Measurements from ENCODE around the gene TXNRD2.
A peak's percentile ranks its signal among the peaks of the same experiment; 100 is the strongest.
"Not testable (repeated sequence)": the region's sequence is repeated elsewhere in the genome, so short reads cannot be mapped to it uniquely, and the experiment has no call there.

The TXNRD2 gene

DNA sequence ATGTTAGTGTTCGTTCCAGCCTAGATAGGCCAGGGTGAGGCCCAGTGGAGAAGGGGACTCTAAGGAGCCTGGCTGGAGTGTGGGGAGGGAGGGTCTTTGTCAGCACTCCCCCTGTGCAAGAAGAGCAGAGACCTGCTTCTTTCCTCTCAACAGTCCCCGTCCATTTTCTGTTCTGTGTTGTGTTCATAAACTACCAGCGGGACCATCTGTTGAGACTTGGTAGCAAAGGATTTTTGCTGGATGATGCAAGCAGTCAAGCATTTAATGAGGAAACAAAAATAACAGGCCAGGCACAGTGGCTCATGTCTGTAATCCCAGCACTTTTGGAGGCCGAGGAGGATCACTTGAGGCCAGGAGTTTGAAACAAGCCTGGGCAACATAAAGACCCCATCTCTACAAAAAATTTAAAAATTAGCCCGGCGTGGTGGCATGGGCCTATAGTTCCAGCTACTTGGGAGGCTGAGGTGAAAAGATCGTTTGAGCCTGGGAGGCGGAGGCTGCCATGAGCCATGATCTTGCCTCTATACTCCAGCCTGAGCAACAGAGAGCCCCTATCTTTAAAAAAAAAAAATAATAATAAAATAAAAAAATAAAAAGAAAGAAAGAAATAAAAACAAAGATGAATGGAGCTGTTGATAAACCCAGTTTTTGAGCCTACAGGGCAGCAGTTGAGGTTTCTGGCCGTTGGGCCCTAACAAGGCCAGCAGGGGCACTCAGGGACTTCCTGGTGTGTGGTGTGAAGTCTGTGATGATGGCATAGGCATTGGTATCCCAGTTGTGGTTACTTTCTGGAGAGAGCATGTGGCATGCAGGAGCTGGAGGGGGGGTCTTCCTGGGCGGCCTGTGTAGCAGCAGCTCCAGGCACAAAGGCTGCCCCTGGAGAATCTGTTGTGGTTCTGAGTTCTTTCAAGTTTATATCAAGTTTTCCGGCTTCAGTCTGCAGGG is 1.7 kb upstream of the TXNRD2 start:
- 69 to 72% methylated on average over 11 of the region's 11 CpGs for WGBS, 2 experiments
- Histone ChIP-seq H3K4me3 (ENCODE audit: insufficient read depth, low read depth, low read length) (peak overlapping the region; percentile 58), H3K4me1 (ENCODE audit: control insufficient read depth, insufficient read depth, low read length) (peaks cover 22% of the 10 kb centered on the region), H3K36me3 (ENCODE audit: control insufficient read depth, insufficient read depth, low read length) (no peaks in the 10 kb centered on the region), H3K27me3 (ENCODE audit: control insufficient read depth, insufficient read depth, low read length, poor library complexity, severe bottlenecking) (no peaks in the 10 kb centered on the region), H3K27ac (ENCODE audit: insufficient read depth, low read depth, low read length, poor library complexity, severe bottlenecking) (peak overlapping the region; percentile 70), H3K9me3 (ENCODE audit: control insufficient read depth, low read length) (no peaks in the 10 kb centered on the region)

DNA sequence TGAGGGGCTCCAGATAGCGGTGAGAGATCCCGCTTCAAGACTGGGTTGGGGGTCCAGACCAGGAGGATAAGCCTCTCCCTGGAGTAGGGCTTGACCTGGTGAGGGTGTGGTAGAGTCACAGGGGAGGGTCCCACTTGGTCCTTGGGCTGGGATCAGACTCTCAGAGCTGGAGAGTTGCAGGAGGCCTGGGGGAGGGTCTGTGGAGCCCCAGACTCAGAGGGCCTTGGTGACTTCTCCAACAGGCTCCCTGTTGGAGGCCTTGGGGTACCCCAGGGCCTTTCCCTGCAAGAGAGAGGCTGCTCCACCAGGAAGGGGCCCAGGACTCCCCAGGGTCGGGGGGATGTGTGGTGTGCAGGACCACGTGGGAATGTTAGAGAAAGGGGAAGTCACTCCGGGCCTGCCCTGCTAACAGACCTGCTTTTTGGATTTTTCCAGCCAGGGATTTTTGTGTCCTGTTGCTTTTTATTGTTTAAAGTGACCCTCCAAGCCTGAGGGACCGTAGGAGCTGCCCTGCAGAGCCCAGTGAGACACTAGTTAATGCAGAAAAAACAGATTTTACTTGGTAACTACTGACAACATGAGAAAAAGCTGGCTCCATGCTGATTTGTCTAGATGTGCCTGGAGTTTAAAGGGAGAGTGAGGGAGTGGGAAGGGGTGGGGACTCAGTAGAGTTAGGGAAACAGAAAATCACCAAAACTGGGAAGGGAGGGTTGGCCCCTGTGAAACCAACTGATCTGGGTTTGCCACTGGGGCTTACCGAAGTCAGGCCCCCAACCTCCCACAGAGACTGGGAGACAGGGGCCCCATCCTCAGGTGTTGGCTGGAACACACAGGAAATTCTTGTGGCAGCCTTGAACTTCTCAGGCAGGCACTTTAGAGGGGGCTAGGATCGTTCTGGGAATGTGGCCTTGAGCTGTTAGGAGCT is 801 bp upstream of the TXNRD2 start:
- H3K27ac ChIP-seq (ENCODE audit: insufficient read depth, low read depth, low read length, poor library complexity, severe bottlenecking) = peak overlapping the region; percentile 70
- WGBS, 2 experiments = 26 to 29% methylated on average over 8 of the region's 8 CpGs
- H3K27me3 ChIP-seq (ENCODE audit: control insufficient read depth, insufficient read depth, low read length, poor library complexity, severe bottlenecking) = no peaks in the 10 kb centered on the region
- peaks cover 22% of the 10 kb centered on the region for H3K4me1 ChIP-seq (ENCODE audit: control insufficient read depth, insufficient read depth, low read length)
- no peaks in the 10 kb centered on the region for H3K36me3 ChIP-seq (ENCODE audit: control insufficient read depth, insufficient read depth, low read length)
- no peaks in the 10 kb centered on the region for H3K9me3 ChIP-seq (ENCODE audit: control insufficient read depth, low read length)
- peak overlapping the region; percentile 58 for H3K4me3 ChIP-seq (ENCODE audit: insufficient read depth, low read depth, low read length)

DNA sequence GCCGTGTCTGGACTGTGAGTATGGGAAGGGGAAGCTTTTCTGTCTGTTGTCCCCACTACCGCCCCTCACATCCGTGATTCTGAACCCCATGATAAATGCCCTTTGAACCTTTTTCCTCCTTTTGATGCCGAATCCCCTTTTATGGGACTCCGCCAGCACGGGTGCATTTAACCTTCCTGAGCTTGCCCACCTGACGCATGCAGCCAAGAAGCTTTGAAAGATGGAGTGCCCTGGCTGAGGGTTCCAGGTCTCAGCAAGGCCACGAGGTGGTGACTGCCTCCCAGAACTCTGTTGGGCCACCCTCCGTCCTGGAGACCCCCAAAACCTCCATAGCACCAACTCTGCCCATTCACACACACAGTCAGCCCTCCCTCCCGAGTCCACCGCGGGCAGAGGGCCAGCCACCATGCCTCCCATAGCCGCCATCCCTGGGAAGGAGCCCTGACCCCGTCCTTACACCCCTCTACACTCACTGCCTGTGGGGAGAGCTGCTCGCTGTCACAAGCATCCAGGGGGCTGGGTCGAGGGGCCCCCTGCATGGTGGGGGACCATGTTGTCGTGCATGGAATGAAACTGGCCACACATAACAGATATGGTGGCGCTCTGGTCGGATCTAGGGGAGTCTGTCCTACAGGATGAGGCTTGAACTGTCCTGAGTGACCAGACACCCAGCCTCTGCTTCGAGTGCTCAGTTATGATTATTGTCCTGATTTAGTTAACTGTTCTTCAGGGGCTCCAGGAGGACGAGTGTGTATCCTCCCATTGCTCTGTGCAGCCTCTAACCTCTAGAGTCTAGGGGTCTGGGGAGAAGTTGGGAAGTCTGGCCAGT is 868 bp downstream of the TXNRD2 start:
- peaks cover 22% of the 10 kb centered on the region for H3K4me1 ChIP-seq (ENCODE audit: control insufficient read depth, insufficient read depth, low read length)
- 93% methylated on average over 21 of the region's 21 CpGs for WGBS, 2 experiments
- H3K27ac ChIP-seq (ENCODE audit: insufficient read depth, low read depth, low read length, poor library complexity, severe bottlenecking) = no peak overlapping the region
- H3K9me3 ChIP-seq (ENCODE audit: control insufficient read depth, low read length) = no peaks in the 10 kb centered on the region
- peak overlapping the region; percentile 58 for H3K4me3 ChIP-seq (ENCODE audit: insufficient read depth, low read depth, low read length)
- H3K27me3 ChIP-seq (ENCODE audit: control insufficient read depth, insufficient read depth, low read length, poor library complexity, severe bottlenecking) = no peaks in the 10 kb centered on the region
- H3K36me3 ChIP-seq (ENCODE audit: control insufficient read depth, insufficient read depth, low read length) = no peaks in the 10 kb centered on the region

DNA sequence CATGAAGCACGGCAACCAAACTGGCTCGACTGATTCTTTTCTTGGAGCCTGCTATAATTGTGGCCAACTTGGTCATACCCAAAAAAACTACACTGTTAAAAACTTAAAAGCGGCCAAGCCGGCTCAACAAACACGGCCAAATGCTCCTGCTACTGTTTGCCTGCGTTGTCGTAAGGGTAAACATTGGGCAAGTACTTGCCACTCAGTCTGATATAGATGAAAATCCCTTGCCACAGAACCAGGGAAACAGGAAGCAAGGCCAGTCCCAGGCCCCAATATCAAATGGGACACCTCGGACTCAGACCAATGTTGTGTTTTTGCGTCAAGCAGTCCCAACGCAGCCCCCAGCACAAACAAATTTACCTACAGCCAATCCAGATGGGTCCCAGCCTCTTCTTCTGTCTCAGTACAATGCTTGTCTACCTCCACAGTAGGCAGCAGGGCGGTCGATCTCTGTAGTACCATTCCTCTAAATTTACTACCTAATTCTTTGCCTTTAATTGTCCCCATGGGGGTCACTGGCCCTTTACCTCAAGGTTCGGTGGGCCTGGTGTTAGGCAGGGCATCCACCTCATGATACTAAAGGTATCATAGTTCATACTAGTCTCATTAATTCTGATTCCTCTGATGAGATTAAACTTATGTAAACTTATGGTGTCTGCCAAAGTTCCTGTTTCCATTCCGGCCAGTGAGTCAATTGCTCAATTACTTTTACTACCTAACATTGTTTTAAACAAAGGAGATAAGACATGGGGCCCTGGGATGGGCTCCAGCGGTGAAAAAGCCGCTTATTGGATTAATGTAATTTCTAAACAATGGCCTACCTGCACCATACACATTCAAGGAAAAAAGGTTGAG is 3.8 kb downstream of the TXNRD2 start:
- no peak overlapping the region for H3K4me3 ChIP-seq (ENCODE audit: insufficient read depth, low read depth, low read length)
- peaks cover 11% of the 10 kb centered on the region for H3K4me1 ChIP-seq (ENCODE audit: control insufficient read depth, insufficient read depth, low read length)
- no peak overlapping the region for H3K27ac ChIP-seq (ENCODE audit: insufficient read depth, low read depth, low read length, poor library complexity, severe bottlenecking)
- no peaks in the 10 kb centered on the region for H3K9me3 ChIP-seq (ENCODE audit: control insufficient read depth, low read length)
- 88 to 92% methylated on average over 16 of the region's 16 CpGs for WGBS, 2 experiments
- no peaks in the 10 kb centered on the region for H3K27me3 ChIP-seq (ENCODE audit: control insufficient read depth, insufficient read depth, low read length, poor library complexity, severe bottlenecking)
- no peaks in the 10 kb centered on the region for H3K36me3 ChIP-seq (ENCODE audit: control insufficient read depth, insufficient read depth, low read length)

DNA sequence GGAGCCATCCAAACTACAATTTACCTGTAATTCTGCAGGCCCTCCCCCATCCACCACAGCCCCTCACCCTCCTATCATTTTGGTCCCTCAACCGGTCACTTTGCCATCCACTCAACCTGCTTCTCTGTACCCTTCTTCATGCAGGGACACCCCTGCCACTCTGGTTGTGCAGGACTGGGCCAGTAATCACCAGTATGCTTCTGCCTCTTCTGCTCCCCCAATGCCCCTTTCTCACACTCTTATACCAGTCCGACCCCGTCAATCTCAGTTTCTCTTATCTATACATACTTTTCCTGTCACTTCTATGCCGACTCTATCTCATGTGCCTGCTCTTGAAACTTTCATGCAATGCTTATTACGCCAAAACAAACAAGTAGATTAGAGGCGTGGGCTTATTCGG is 5.1 kb downstream of the TXNRD2 start:
- WGBS, 2 experiments = 94 to 95% methylated on average over 7 of the region's 7 CpGs
- no peaks in the 10 kb centered on the region for H3K36me3 ChIP-seq (ENCODE audit: control insufficient read depth, insufficient read depth, low read length)
- H3K4me3 ChIP-seq (ENCODE audit: insufficient read depth, low read depth, low read length) = no peak overlapping the region
- H3K9me3 ChIP-seq (ENCODE audit: control insufficient read depth, low read length) = no peaks in the 10 kb centered on the region
- no peaks in the 10 kb centered on the region for H3K27me3 ChIP-seq (ENCODE audit: control insufficient read depth, insufficient read depth, low read length, poor library complexity, severe bottlenecking)
- H3K27ac ChIP-seq (ENCODE audit: insufficient read depth, low read depth, low read length, poor library complexity, severe bottlenecking) = no peak overlapping the region
- no peaks in the 10 kb centered on the region for H3K4me1 ChIP-seq (ENCODE audit: control insufficient read depth, insufficient read depth, low read length)

DNA sequence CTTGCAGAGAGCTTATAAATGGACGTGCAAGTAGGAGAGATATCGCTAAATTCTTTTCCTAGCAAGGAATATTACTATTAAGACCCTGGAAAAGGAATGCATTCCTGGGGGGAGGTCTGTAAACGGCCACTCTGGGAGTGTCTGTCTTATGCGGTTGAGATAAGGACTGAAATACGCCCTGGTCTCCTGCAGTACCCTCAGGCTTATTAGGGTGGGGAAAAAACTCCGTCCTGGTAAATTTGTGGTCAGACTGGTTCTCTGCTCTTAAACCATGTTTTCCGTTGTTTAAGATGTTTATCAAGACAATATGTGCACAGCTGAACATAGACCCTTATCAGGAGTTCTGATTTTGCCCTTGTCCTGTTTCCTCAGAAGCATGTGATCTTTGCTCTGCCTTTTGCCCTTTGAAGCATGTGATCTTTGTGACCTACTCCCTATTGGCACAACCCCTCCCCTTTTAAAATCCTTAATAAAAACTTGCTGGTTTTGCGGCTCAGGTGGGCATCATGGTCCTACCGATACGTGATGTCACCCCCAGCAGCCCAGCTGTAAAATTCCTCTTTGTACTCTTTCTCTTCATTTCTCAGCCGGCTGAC is 6.4 kb downstream of the TXNRD2 start:
- not testable (repeated sequence) for H3K4me3 ChIP-seq (ENCODE audit: insufficient read depth, low read depth, low read length)

DNA sequence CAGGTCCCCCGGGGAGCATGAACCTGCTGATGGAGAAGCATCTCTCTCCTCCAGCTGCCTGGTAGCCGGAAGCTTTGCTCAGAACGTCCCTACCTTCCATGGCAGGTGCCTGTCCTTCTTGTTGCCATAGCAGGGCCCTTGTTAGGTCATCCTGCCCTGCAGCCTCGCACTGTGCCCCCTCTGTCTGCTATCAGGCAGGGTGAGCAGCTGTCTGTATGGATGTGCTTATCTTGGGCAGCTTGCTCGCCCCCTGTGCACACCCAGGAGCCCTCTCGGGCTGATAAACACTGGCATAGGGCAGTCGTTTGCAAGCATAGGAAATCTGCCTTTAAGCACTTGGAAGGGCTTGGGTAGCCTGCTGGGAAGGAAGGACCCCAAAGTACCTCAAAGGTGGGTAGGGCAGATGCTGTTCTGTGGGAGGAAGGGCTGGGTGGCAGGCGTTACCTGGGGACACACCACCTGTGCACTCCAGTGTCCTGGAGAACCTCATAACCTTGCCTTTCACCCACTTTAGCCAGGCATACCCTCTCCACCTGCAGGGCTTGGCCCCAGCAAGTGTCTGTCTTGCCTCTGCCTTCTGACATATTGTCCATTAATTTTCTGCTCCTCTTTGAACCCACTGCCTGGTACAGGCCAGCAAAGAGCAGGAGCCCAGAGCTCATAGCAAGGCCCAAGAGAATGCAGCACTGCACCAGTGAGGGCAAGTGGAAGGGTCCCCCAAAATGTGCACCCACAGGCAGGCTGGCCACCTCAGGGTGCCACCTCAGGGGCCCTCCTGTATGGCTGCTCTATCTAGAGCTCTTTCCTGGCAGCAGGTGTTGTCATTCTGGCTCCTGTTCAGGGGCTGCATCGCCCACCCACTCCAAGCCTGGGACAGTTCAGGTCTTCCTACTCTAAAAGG is 8.0 kb downstream of the TXNRD2 start:
- Histone ChIP-seq H3K27me3 (ENCODE audit: control insufficient read depth, insufficient read depth, low read length, poor library complexity, severe bottlenecking) (no peaks in the 10 kb centered on the region), H3K36me3 (ENCODE audit: control insufficient read depth, insufficient read depth, low read length) (no peaks in the 10 kb centered on the region), H3K27ac (ENCODE audit: insufficient read depth, low read depth, low read length, poor library complexity, severe bottlenecking) (no peak overlapping the region), H3K9me3 (ENCODE audit: control insufficient read depth, low read length) (no peaks in the 10 kb centered on the region), H3K4me3 (ENCODE audit: insufficient read depth, low read depth, low read length) (no peak overlapping the region), H3K4me1 (ENCODE audit: control insufficient read depth, insufficient read depth, low read length) (no peaks in the 10 kb centered on the region)
- WGBS, 2 experiments = 84 to 86% methylated on average over 9 of the region's 9 CpGs

More for the DNA sequence above, 6.4 kb downstream of the TXNRD2 start:
- H3K36me3 ChIP-seq (ENCODE audit: control insufficient read depth, insufficient read depth, low read length); H3K4me1 ChIP-seq (ENCODE audit: control insufficient read depth, insufficient read depth, low read length); H3K27ac ChIP-seq (ENCODE audit: insufficient read depth, low read depth, low read length, poor library complexity, severe bottlenecking); H3K27me3 ChIP-seq (ENCODE audit: control insufficient read depth, insufficient read depth, low read length, poor library complexity, severe bottlenecking); H3K9me3 ChIP-seq (ENCODE audit: control insufficient read depth, low read length): not testable (repeated sequence)
- WGBS, 2 experiments = 97% methylated on average over 10 to 11 of the region's 11 CpGs

DNA sequence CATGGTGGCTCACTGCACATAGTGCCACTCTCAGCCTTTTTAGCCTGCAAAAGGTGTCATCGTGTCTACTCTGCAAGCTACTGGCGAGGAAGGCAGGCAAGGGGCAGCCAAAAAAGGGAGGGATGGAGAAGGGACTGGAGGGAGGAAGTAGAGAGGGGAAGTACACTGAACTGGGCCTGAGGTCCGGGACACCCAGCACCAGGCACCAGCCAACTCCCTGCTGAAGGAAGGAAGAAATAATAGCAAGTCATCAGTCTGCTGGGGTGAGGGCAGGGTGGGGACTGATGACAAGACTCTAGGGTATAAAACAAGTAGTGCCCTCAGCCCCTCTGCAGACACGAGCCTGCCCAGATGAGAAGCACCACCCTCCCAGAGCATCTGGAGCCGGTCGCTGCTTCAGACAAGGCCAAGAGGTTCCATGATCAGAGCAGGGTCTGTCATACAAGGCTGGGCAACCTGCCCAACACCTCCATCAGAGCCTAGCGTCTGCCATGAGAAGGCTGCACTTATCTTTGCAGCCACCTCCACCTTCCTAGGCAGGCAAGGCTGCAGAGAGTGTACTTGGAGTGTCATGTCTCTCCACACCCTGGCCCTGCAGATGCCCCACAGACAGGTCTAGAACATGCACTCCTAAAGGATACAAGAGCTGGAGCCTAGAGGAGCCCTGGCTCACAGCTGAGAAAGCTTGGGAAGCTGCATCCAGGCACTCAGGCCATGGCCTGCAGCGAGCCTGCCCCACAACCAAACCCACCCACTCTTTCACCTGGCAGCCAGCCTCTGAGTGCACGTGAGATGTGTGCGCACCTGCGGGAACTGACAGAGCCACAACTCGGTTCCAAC is 9.0 kb downstream of the TXNRD2 start:
- no peaks in the 10 kb centered on the region for H3K36me3 ChIP-seq (ENCODE audit: control insufficient read depth, insufficient read depth, low read length)
- 89 to 92% methylated on average over 12 of the region's 12 CpGs for WGBS, 2 experiments

More for the DNA sequence above, 9.0 kb downstream of the TXNRD2 start:
- Histone ChIP-seq H3K4me1 (ENCODE audit: control insufficient read depth, insufficient read depth, low read length) (no peaks in the 10 kb centered on the region), H3K27ac (ENCODE audit: insufficient read depth, low read depth, low read length, poor library complexity, severe bottlenecking) (no peak overlapping the region), H3K4me3 (ENCODE audit: insufficient read depth, low read depth, low read length) (no peak overlapping the region), H3K9me3 (ENCODE audit: control insufficient read depth, low read length) (no peaks in the 10 kb centered on the region), H3K27me3 (ENCODE audit: control insufficient read depth, insufficient read depth, low read length, poor library complexity, severe bottlenecking) (no peaks in the 10 kb centered on the region)
